ENCODE results near the gene ARMC2.

- TF ChIP-seq CTCF (IDR thresholded peaks at IDR 0.05; ENCODE audit: insufficient read depth, low read length, poor library complexity, severe bottlenecking) (no peak), EZH2phosphoT487 (conservative IDR thresholded peaks at IDR 0.05; ENCODE audit: low read length) (no peak)
Measured at GRCh38 chr6:109009962-109010704, 161.9 kb downstream of the ARMC2 start.
